Raji (cell line): Measurements from ENCODE around the gene CRYGD.

Experiments
- POLR2A ChIP-seq: IDR thresholded peaks from 2 replicates; pipeline ENCODE4 v1.6.1; 2011; ENCODE audit warnings: low read depth, low read length, control low read depth; ENCODE audit not compliant: insufficient read depth

CRYGD gene

DNA sequence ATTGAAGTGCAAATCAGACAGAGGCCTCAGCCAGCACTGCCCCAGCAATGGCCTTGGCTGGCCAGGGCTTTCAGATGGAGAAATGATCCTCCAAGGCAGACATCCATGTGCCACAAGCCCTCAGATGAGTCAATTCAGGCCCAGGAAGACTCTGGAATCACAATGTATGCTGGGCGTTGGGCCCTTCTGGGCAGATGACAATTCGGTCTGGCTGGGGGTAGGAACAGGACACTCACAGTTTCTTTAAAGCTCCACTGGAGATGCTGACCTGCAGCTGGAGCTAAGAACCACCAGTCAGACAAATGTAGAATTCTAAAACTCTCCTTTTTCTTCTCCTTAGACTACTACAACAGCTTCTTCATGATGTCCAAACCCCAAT, 12.4 kb upstream of the CRYGD start:
- no peak for TF ChIP-seq POLR2A

DNA sequence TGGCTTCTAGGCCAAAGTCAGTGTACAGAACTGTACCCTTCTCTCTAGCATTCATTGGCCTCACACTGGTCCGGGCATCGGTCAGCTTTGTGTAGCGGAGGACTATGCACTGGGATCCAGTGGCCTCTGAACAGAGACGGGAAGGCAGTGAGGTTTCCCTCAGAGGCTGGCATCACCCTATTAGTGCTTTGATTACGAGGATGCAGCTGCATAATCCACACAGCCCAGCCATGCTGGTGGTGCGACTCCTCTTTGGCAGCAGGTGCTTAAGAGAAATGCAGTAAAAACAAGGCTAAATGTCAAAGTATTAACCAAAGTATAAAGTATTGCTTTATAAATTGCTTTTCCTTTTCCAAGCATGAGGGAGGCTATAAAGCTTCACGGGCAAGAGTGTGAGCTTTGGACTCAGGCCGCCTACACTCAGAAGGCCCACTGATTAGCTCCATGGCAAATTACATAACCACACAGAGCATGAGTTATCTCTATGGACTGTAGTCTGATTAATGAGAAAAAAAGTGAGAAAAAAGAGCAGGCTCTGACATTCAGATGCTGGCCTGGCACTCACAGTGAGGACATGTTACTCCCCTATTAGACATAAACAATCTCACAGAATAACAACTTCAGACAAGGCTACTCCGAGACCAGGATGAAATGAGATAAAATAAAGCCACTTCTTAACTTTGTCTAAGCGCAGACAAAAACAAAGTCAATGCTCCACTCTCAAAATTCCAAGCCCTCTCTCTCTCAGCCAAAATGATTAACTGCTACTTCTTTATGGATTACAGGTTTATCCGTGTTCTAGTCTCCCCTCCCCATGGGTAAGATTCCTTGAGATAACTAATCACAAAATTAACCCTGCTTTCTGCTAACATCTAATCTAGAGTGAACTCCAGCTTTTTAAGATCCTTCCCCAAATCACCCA, 11.7 kb upstream of the CRYGD start:
- TF ChIP-seq POLR2A, result no peak

DNA sequence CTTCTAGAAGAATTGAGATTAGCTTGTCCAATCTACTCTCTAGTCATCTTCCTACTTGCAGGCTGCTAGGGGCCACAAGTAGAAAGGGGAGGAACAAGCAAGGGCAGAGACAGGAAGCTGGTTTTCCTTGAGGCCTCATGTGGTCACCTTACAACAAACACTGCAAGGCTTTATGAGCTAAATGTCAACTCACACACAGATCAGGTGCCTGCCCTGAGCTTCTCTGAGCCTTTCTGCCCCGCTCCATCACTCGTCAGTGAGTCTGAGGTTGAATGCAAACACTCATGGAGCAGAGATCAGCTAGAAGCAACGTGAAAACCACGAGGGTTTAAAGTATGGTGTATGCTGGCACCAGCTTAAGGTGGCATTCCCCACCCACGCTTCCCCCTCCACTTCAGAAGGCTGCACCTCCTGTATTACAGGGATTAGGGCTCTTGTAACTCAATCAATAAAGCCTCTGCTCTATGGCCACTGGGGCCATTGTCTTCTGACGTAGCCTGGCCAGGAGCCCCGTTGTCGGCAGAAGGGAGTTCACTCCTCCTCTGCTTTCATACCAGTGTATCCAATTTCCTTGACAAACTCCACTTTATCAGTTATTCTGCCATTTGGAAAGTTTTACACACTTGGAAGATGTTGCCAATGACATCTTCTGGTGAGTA, 10.7 kb upstream of the CRYGD start:
- TF ChIP-seq POLR2A, result no peak

- no peak for TF ChIP-seq POLR2A
These were observed 6.4 kb upstream of the CRYGD start for GRCh38 chr2:208130712-208131110.

DNA sequence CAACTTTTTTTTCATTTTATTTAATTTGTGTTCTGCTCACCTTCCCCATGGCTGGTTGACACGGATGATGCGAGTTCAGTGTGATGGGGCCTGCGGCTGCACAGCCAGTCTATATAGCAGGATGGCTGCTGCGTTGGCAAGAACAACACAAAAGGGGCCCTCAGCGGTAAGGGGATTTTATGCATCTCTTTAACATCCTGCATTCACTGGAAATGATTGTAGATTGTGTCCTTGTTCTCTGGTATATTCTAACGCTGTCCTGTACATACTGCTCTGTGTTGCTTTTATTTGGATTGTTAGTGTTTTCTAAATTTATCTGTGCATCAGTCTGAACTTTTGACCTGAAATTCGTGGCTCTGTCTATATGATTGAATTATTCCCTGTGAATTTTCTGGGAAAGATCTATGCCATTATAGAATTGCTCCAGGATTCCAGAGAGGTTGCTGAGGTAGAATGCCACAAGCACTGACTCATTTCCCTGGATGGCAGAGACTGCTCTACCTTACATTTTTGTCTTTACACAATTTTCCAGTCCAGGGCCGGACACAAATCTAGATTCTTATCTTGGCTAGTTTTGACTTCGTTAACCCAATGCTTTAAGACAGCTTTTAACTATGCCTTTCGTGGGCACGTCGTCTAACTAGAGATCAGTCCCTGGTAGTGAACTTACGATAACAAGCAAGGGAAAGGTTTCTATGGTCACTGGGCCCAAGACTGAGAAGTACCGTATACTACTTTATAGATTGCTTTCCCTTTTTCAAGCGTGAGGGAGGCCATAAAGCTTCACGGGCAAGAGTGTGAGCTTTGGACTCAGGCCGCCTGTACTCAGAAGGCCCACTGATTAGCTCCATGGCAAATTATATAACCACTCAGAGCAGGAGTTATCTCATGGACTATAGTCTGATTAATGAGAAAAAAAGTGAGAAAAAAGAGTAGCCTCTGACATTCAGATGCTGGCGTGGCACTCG, 5.7 kb upstream of the CRYGD start, which contains the start of gene CRYGC:
Gene CRYGC (minus strand): TSS at position 85 of the 968 bp plus-strand sequence. CDS start 36 bp downstream, at position 49.
- TF ChIP-seq POLR2A, result no peak

GRCh38 chr2:208128136-208128535, 3.8 kb upstream of the CRYGD start:
- no peak for TF ChIP-seq POLR2A

GRCh38 chr2:208127090-208127489, 2.8 kb upstream of the CRYGD start:
- TF ChIP-seq POLR2A, result no peak

DNA sequence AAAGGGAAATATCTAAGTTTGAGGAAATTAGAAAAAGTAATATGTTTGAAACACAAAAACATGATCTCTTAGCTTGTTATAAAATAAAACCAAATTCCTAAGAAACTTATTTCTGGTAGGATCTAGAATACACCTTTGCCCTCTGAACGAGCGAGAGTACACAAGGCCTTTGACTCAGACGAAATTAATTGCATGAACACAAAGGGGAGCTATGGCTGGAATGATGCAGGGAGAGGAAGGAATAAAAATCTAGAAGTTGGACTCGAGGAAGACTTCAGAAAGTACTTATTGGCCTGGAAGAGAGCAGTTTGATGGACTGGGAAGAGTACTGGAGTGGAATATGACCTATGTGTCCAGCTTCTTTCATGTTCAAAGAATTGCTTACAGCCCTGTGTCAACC, 927 bp upstream of the CRYGD start:
- no peak for TF ChIP-seq POLR2A

GRCh38 chr2:208122248-208122647, 2.1 kb downstream of the CRYGD start:
- no peak for TF ChIP-seq POLR2A

DNA sequence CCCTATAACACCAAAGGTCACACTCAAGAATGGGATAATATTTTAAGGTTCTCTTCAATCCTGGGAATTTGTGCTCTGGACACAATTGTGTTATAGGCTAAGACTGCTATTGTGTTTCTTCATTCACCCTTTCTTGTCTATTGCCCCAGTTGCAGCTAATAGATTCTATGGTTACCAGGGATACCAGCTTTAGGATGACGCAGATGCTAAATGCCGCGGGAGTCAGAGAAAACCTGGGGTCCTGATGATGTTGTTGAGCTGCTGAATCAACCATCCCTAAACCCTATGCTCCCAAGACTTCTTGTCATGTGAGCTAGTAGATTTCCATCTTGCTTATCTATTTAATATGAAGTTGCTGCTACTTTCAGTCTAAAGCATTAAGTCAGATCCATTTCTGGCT, 5.4 kb downstream of the CRYGD start:
- no peak for TF ChIP-seq POLR2A

DNA sequence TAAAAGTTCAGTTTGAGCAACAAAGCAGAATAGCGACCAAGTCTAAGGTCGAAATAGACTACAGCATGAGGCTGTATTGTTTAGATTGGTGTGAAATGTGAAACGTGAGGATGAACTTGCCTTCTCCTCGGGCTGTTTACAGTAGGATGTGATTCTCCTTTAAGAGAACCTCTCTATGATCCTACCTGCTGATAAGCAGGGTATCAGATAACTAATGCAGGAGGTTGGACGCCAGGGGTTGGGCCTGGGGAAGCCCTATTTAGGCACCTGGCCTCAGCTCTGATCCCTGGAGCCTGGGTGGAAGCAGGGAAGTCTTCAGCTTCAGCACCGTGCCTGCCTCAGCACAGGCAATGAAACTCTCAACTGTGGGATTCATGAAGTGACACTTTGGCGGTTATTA, 11.4 kb downstream of the CRYGD start:
- no peak for TF ChIP-seq POLR2A

DNA sequence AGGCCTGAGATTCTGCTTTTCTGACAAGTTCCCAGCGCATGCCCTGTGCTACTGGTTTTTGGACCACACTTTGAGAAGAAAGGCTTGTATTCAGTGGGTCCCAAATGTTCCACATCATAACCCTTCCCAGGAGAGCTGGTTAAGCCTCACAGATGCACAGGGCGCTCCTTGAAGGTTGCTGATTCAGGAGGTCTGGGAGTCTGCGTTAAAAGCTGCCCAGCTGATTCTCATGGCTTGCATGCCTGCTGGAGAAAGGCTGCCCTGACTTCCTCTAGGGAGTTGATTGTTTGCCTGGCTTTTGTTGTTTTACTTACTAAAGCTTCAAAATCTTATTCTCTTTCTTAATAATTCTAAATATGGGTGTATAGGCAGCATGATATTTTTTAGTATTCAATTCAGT, 20.7 kb downstream of the CRYGD start:
- no peak for TF ChIP-seq POLR2A

GRCh38 chr2:208101716-208102631, 22.4 kb downstream of the CRYGD start:
- TF ChIP-seq POLR2A, result no peak

DNA sequence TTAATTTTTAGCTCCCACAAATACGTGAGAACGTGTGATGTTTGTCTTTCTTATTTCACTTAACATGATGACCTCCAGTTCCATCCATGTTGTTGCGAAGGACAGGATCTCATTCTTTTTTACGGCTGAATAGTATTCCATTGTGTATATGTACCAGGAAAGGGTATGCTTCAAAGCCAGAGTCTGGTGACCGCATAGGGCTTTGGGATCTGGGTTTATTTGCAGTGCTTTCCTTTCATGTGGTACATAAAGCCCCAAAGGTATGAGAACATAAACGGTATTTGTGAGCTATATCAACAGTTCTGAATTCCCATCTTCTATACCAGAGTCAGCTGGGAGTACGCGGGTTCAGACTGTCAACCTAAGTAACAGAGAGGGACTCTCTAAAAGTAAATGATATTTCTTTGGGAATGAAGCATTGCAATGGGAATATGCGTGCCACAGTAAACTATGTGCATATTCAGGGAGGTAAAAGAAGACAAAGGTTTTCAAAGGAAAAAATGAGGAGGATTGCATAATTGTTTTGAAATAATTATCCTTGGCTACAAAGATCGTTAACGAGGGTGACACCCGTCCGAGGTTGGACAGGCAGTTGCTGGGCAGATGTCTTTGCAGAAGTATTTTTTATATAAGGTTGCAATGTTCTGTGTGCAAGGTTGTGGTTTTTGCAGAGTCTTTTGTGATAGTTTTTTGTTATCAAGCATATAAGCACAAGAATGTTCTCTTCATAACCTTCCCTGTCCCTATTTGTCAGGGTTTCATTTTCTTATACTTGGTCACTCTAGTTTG, 24.4 kb downstream of the CRYGD start:
- TF ChIP-seq POLR2A, result no peak

DNA sequence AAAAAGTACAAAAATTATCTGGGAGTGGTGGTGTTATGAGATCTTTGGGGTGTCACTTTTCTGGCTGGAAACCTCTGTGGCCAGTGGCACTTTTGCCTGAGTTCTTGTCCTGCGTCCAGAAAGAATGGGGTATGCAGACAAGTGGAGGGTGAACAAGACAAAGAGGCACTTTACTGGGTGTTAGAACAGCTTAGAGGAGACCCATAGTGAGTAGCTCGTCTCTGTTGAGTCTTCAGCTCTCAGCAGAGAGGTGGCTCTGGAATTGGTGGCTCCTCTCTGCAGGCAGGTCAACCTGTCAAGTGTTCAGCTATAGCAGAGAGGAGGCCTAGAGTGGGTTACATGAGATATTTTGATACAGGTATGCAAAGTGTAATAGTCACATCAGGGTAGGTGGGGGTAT, 26.1 kb downstream of the CRYGD start:
- no peak for TF ChIP-seq POLR2A
